Measurements from ENCODE around the gene ITPRID2.

ITPRID2 gene

DNA sequence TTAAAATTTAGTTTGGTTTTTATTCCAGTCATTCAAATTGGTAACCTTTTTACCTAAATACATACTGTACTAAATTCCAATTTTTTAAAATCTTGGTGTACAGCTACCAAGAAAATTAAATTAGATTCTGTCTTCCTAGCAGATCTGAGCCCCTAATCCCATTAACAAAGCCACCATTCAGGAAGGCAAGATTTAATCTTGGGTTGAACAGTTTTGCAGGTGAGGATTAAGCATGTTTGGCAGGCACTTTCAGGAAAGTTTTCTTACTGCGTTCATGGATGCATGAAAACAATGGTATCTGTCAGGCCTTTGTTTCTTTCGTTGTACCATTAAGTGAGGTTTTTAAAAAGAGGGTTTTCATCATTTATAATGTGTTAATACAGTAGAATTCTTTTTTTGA, 32.8 kb downstream of the ITPRID2 start:
- TF ChIP-seq, protein P1, sequence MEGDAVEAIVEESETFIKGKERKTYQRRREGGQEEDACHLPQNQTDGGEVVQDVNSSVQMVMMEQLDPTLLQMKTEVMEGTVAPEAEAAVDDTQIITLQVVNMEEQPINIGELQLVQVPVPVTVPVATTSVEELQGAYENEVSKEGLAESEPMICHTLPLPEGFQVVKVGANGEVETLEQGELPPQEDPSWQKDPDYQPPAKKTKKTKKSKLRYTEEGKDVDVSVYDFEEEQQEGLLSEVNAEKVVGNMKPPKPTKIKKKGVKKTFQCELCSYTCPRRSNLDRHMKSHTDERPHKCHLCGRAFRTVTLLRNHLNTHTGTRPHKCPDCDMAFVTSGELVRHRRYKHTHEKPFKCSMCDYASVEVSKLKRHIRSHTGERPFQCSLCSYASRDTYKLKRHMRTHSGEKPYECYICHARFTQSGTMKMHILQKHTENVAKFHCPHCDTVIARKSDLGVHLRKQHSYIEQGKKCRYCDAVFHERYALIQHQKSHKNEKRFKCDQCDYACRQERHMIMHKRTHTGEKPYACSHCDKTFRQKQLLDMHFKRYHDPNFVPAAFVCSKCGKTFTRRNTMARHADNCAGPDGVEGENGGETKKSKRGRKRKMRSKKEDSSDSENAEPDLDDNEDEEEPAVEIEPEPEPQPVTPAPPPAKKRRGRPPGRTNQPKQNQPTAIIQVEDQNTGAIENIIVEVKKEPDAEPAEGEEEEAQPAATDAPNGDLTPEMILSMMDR (IDR thresholded peaks at IDR 0.05; ENCODE audit: low read depth, low read length, missing control alignments) = no peak
- no peak overlapping the region for H3K4me3 ChIP-seq (replicated peaks; ENCODE audit: low read depth, low read length)
- no peak for DNase-seq (ENCODE audit: extremely low read depth, low read depth)

DNA sequence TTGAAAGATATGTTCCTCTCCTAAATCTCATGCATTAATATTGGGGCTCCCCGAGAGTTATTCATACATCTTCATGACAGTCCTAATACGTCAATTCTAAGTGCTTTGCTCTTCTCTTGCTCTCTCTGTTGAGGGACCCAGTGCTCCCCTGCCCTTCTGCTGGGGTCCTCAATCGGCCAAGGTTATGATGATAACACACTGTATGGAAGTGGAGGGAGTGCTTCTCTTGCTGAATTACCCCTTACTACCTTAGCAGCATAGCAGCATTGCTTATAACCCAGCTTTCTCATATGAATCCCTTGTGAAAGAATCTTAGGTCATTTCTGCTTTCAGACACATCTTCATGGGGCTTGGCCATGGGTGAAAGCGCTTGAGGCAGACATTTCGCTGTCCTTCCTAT, 43.2 kb downstream of the ITPRID2 start:
- TF ChIP-seq, protein P1 (IDR thresholded peaks at IDR 0.05; ENCODE audit: low read depth, low read length, missing control alignments) = no peak
- DNase-seq (ENCODE audit: extremely low read depth, low read depth) = no peak
- H3K4me3 ChIP-seq (replicated peaks; ENCODE audit: low read depth, low read length) = no peak overlapping the region

DNA sequence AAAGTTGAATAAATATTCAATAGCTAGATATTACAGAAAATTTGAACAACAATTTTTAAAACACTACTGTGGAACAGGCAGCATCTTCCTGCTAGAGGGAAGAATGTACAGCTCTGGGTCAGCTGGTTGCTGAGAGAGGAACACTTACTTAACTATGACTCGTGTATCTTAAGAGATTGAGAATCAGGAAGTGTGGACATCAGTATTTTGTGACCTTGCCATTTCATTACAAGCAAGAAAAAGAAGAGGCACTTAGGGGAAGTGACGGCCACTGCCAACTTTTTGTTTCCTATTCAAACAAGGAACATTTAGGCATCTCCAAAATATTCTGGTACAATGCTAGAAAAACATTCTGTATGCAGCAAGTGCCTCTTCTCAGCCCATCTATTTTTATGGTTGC, 45.9 kb downstream of the ITPRID2 start:
- TF ChIP-seq, protein P1 (IDR thresholded peaks at IDR 0.05; ENCODE audit: low read depth, low read length, missing control alignments) = no peak
- H3K4me3 ChIP-seq (replicated peaks; ENCODE audit: low read depth, low read length) = no peak overlapping the region
- no peak for DNase-seq (ENCODE audit: extremely low read depth, low read depth)

DNA sequence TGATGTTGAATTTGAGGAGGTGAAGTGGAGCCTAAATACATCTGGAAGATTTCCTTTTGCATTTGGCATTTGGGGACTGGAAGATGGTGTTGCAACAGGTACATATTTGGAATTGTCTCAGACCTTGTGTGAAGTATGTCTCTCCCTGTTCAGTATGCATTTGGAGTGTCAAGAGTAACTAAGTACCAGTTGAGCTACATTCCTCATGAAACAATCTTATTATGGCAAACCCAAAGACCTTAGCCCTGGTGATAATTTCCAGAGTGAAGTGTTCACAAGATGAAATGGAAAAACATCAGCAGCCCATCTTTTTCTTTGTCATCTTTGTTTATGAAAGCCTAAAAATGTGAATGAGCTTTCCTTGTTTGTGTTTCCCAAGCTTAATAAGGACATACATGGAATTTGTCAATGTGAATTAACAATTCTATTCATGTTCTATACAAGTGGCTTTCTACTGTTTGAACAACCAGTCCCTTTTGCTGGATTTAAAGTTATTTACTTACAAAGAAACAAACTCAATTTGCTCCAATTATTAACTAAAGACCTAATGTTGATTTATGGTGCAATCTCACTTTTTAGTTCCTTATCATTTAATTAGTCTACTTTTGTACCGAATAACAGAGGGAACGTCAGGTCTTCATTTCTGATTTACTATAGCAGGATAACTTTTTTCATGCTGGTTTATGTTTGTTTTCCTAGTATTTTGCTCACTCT, 52.0 kb downstream of the ITPRID2 start:
- TF ChIP-seq, protein P1 (IDR thresholded peaks at IDR 0.05; ENCODE audit: low read depth, low read length, missing control alignments) = no peak
- no peak for DNase-seq (ENCODE audit: extremely low read depth, low read depth)
- no peak overlapping the region for H3K4me3 ChIP-seq (replicated peaks; ENCODE audit: low read depth, low read length)

DNA sequence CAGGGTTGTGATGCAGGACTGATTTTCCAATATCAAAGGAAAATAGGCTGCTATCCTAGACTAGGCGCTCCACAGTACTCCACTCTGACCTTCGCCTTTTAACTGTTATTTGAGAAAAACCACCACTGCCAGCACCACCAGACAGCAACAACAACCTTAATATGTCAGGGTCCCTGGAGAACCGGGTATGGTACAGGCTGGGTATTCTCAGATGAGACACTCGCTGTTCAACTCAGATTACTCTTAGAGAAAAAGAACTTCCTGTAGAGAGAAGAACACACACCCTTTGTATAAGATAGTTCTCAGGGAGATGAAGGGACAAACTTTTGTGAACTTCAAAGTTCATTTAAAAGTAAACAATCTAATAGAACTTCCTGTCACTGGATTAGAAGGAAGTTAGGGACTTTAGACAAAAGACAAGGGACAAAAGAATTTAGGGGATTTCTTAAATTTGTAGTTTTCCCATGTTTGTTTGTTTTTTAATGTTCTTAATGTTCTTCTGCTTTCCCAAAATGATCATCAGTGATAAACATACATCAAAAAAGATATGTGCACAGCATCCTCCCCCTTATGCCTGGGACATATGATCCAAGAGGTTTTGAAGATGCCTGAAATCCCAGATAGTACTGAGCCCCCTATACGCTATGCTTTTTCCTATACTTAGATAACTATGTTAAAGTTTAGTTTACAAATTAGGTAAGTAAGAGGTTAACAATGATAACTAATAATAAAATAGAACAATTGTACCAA, 52.8 kb downstream of the ITPRID2 start:
- no peak for DNase-seq (ENCODE audit: extremely low read depth, low read depth)
- H3K4me3 ChIP-seq (replicated peaks; ENCODE audit: low read depth, low read length) = no peak overlapping the region
- TF ChIP-seq, protein P1 (IDR thresholded peaks at IDR 0.05; ENCODE audit: low read depth, low read length, missing control alignments) = no peak

DNA sequence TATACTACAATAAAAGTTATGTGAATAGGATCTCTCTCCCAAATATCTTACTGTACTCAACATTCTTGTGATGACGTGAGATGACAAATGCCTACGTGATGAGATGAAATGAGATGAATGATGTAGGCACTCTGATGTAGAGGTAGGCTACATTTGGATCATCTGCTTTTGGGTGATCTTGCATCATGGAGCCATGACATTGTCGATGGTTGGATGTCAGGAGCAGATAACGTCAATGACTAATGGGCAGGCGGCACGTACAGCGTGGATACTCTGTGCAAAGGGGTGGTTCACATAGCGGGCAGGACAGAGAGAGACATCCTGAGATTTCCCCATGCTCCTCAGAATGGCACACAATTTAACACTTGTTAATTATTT, 53.4 kb downstream of the ITPRID2 start:
- no peak for DNase-seq (ENCODE audit: extremely low read depth, low read depth)
- H3K4me3 ChIP-seq (replicated peaks; ENCODE audit: low read depth, low read length) = no peak overlapping the region
- TF ChIP-seq, protein P1 (IDR thresholded peaks at IDR 0.05; ENCODE audit: low read depth, low read length, missing control alignments) = no peak
